ENCODE results near the gene MICAL3.

GRCh38 chr22:17764036-17764435 is 260.3 kb downstream of the MICAL3 start:
- TF ChIP-seq CTCF (IDR thresholded peaks at IDR 0.05): no peak
- no peak for TF ChIP-seq POLR2A (IDR thresholded peaks at IDR 0.05)

Data from testis (tissue), 2 donors.